Globus pallidus (tissue), 1 donor: Measurements from ENCODE around the gene PLA2G6.

Experiments
- DNase-seq: peaks from one replicate; pipeline ENCODE4 v3.0.0-alpha.2; 2015; ENCODE audit warnings: low spot score

PLA2G6 gene

GRCh38 chr22:38070250-38070921 lies 111.2 kb downstream of the PLA2G6 start:
- no peak for DNase-seq

DNA sequence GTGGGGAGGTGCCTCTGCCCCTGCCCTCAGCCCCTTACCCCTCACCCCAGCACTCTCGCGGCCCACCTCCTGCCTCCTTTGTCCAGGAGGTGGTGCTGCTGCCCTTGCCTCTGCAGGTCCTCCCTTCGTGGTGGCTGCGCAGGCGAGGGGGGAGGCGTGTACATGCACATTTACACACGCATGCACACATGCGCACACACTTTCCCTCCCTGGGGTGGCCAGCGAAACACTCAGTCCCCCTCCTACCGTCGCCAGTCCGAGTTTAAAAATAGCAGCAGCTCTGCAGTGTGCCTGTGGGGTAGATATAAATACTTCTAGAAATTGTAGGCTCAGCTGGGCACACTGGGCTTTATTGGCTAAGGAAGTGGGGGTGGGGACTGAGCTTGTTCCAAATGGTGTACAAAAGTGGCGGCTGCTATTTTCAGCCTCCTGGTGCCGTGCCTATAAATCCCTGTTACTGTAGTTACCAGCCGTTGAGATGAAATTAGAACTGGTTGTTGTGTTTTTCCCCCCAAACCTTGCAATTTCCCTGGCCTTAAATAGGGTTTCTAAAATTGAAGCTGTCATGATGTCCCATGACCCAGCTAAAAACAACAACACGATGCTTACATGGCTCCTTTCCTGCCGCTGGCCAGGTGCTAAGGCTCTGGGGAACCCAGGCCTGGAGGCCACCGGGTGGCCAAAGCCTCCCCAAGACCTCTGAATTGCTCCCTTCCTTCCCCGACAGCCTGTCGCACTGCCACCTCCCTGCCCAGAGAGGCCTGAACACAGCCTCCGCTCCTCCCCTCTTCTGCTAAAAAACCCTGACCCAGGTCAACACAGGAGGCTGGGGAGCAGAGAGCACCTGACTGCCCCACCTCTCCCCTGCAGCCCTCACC lies 112.0 kb downstream of the PLA2G6 start:
- peak; percentile 89 for DNase-seq

DNA sequence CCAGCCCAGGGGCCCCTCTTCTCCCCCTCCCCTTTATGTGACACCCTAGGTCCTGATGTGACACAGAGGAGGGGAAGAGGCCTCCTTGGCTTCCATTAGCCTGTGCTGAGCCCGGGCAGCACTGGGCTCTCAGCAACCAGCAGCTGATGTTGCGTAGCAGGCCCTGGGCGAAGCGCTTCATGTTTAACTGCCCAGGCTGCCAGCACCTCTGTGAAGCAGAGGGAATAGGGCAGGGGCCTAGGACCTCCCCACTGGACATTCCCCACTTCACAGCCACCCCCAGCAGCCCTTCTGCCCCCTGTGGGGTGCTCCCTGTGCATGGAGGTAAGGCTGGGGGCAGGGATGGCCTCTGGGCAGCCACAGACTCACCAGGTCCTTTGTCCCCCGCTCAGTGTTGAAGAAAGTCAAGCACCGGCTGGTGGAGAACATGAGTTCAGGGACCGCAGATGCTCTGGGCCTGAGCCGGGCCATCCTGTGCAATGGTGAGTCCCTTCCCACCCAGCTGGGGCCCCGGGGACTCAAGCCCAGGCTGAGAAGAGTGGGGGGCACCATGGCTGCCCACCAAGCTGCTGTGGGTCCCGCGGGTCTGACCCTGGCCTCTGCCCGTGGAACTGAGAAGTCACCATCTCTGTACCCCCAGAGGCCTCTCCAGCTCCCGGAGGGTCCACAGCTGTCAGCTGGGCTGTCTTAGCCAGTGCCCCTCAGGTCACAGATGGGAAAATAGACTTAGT lies 112.8 kb downstream of the PLA2G6 start:
- DNase-seq = no peak

DNA sequence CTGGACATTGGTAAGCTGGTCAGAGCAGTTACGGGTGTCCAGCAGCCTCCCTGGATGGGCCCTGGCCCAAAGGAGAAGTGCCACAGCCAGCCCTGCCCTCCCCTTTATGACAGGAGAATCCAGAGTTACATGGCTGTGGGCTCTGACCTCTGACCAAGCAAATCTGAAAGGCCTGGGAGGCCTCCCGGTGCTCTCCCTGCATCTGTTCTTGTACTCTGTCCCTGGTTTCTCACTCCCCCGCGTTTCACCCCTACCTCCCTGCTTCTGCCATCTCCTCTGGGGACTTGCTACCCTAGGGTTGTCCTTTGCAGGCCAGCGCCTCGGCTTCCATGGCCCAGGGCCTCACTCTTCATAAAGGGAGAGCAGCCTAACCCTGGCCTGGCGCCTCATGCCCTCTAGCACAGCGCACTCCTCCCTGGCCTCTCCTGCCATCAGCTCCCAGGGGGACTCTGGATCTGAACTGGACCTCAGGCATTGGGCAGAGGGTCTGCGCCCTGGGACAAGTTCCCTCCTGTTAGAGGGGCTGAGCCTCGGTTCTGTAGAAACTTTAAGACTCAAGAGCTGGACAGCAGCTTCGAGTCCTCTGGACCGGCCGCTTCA lies 113.8 kb downstream of the PLA2G6 start:
- no peak for DNase-seq

DNA sequence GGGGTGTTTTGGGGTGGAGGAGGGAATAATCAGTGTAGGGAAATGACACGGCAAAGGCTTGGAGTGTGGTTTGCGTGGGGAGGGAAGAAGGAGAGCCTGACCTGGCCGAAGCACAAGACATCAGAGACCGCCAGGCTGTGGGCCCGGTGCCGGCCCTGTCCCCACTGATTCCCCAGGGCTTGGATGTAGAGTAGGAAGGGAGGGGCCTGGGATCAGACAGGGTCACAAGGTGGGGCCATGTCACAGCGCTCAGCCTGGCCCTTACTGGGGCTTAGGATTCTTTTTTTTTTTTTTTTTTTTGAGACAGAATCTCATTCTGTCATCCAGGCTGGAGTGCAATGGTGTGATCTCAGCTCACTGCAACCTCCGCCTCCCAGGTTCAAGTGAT lies 114.6 kb downstream of the PLA2G6 start:
- no peak for DNase-seq

DNA sequence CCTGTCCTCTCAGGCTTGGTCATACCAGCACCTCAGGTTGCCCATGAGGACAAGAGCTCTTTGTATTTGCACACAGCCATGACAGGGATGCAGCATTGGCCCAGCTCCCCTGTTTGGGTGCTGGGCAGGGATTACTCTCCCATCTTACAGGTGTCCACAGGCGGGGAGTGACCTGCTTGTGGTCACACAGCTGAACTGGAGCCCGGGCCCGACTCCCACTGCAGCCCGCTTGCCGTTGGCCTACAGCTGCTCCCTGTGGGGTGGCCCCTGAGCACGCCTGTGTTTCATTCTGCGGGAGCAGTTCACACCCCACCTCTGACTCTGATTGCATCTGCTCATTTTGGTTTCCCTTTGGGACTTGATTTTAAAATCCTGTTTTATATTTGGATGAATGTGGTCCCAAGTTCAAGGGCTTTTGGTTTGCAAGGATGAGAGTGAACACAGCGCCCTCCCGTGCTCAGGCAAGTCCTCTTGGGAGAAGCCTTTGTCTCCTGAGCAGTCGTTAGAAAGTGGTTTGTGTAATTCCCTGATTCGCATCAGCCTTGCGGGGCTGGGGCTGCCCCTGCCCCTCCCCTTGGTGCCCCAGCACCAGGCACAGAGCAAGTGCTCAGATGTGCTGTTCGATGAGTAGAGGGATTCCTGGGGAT lies 115.1 kb downstream of the PLA2G6 start:
- no peak for DNase-seq

GRCh38 chr22:38065539-38065938 lies 116.1 kb downstream of the PLA2G6 start:
- no peak for DNase-seq

- DNase-seq = peak; percentile 85
These were observed 118.8 kb downstream of the PLA2G6 start for GRCh38 chr22:38062791-38063190.
